Activated T-helper 2 cell treated with anti-CD3 and anti-CD28 coated beads, Interferon-gamma antibody, Interleukin-2, Interleukin-4, amounts not matched to agents 10 μg/mL and 5 μg/mL and 100 μg/mL, durations not matched to agents 14 hours and 24 hours and 36 hours (primary cell): ENCODE measurements around the gene SMURF1. TPM values are rescaled to one million over a fixed set of nuclear protein-coding genes. Genes with fewer than 3 reads are reported as not detected.

Source experiments
- DNase-seq: peaks from one replicate; pipeline ENCODE4 v3.0.0; 2021; ENCODE audit warnings: low spot score
- H3K27ac Mint-ChIP-seq: one replicate; pipeline ENCODE4 v1.8.0; 2021; ENCODE audit warnings: mixed read lengths
- H3K27me3 Mint-ChIP-seq: one replicate; pipeline ENCODE4 v1.8.0; 2021; ENCODE audit warnings: low read depth, mixed read lengths
- H3K36me3 Mint-ChIP-seq: one replicate; pipeline ENCODE4 v1.8.0; 2021; ENCODE audit warnings: low read depth, mixed read lengths
- H3K4me1 Mint-ChIP-seq: one replicate; pipeline ENCODE4 v1.8.0; 2021; ENCODE audit warnings: low read depth, mixed read lengths
- H3K4me3 Mint-ChIP-seq: one replicate; pipeline ENCODE4 v1.8.0; 2021; ENCODE audit warnings: low read depth, mild to moderate bottlenecking, moderate library complexity, mixed read lengths
- H3K9me3 Mint-ChIP-seq: one replicate; pipeline ENCODE4 v1.8.0; 2021; ENCODE audit warnings: mixed read lengths
- intact Hi-C: fragments of 100-400 bp; cut with micrococcal nuclease; formaldehyde crosslinking; loops from one replicate; pipeline ENCODE4 v1.15.1; 2023
- total RNA-seq: library from RNA; stranded (reverse); gene quantifications from 2 replicates; pipeline ENCODE4 v1.2.3, GENCODE V29; 2022

Gene SMURF1
- total RNA-seq, 1 donor from 2014 or later: 13.5 TPM

GRCh38 chr7:99124751-99125504 lies 19.0 kb downstream of the SMURF1 start:
- Mint-ChIP-seq H3K4me3 (no peak overlapping the region), H3K4me1 (peaks cover 8% of the 10 kb centered on the region), H3K36me3 (peaks cover 14% of the 10 kb centered on the region), H3K9me3 (peaks cover 11% of the 10 kb centered on the region), H3K27me3 (no peaks in the 10 kb centered on the region), H3K27ac (no peak overlapping the region)
- no peak for DNase-seq
- intact Hi-C loops: no loop called here

DNA sequence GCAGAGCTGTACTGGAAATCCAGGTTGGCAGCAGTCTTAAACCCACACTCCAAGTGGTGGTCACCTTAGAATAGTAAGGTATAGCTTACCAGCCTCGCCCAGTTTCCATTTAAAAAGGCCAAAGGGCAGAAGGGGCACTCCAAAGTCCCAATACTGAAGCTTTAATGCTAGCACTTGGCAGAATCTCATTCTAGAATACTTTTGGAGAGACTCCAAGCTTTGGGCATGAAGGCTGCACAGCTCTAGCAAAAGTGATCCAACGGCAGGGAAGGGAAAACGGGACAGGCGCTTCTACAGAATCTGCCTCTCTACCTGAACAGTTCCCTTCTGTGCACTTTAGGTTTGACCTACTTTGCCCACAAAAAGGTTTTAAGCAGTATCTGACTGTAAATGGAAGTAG lies 19.7 kb downstream of the SMURF1 start:
- intact Hi-C loops: no loop called here
- no peak for DNase-seq
- H3K27me3 Mint-ChIP-seq: no peaks in the 10 kb centered on the region
- peaks cover 14% of the 10 kb centered on the region for H3K9me3 Mint-ChIP-seq
- peaks cover 19% of the 10 kb centered on the region for H3K36me3 Mint-ChIP-seq
- no peak overlapping the region for H3K27ac Mint-ChIP-seq
- no peak overlapping the region for H3K4me3 Mint-ChIP-seq
- H3K4me1 Mint-ChIP-seq: peaks cover 8% of the 10 kb centered on the region

GRCh38 chr7:99123571-99124033 lies 20.3 kb downstream of the SMURF1 start:
- Mint-ChIP-seq H3K27ac (no peak overlapping the region), H3K4me1 (peaks cover 8% of the 10 kb centered on the region), H3K27me3 (no peaks in the 10 kb centered on the region), H3K9me3 (peaks cover 14% of the 10 kb centered on the region), H3K36me3 (peaks cover 19% of the 10 kb centered on the region), H3K4me3 (no peak overlapping the region)
- DNase-seq: no peak
- intact Hi-C loops: no loop called here

GRCh38 chr7:99122762-99123161 lies 21.1 kb downstream of the SMURF1 start:
- intact Hi-C loops: no loop called here
- DNase-seq: no peak
- H3K9me3 Mint-ChIP-seq: peaks cover 14% of the 10 kb centered on the region
- H3K27me3 Mint-ChIP-seq: no peaks in the 10 kb centered on the region
- H3K27ac Mint-ChIP-seq: no peak overlapping the region
- H3K4me1 Mint-ChIP-seq: peaks cover 8% of the 10 kb centered on the region
- peaks cover 24% of the 10 kb centered on the region for H3K36me3 Mint-ChIP-seq
- H3K4me3 Mint-ChIP-seq: no peak overlapping the region

DNA sequence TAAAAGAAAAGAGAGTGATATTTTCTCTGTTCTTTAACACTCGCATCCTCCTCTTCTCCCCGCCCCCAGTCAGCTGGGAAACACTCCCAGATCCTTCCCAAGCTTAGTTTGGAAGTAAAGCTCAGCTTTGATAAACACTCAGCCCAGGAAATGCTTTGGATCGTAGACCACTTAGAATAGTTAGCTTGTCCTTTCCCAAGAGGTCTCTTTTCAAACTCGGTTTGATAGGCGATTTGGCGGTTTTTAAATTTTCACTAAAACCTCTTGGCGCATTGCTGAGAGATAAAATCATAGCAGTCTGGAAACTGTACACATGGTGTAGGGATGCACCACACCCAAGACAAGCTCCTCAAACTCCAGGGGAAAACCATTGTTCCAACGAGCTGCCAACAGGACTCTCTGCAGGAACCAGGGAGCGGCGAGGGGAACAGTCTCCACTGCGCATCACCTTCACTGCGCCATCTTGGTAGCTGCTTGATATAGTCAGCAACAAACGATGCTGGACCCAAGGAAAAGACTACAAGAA lies 22.3 kb downstream of the SMURF1 start:
- H3K4me1 Mint-ChIP-seq: peaks cover 8% of the 10 kb centered on the region
- H3K36me3 Mint-ChIP-seq: peaks cover 24% of the 10 kb centered on the region
- intact Hi-C loops: no loop called here
- H3K27ac Mint-ChIP-seq: no peak overlapping the region
- DNase-seq: no peak
- H3K27me3 Mint-ChIP-seq: no peaks in the 10 kb centered on the region
- peaks cover 17% of the 10 kb centered on the region for H3K9me3 Mint-ChIP-seq
- no peak overlapping the region for H3K4me3 Mint-ChIP-seq

DNA sequence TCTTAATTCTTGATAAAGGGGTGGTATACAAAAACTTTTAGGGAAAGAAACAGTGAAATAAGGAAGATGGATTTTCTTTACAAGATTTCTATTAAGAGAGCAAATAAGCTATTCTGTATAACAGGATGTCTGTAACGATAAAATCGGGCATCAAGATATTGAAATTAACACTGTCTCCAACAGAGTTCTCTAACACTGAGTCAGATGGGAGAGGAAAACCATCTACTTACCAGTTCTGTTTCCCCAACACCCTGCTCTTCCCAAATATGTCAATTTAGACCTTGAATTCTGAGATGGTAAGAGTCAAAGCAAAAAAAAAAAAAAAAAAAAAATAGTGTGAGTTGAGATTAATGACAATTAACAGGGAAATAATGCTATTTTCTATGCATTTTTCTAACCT lies 23.0 kb downstream of the SMURF1 start:
- H3K36me3 Mint-ChIP-seq: peaks cover 27% of the 10 kb centered on the region
- H3K27ac Mint-ChIP-seq: no peak overlapping the region
- no peak overlapping the region for H3K4me3 Mint-ChIP-seq
- no peak for DNase-seq
- peaks cover 23% of the 10 kb centered on the region for H3K9me3 Mint-ChIP-seq
- intact Hi-C loops: no loop called here
- peaks cover 8% of the 10 kb centered on the region for H3K4me1 Mint-ChIP-seq
- H3K27me3 Mint-ChIP-seq: no peaks in the 10 kb centered on the region

DNA sequence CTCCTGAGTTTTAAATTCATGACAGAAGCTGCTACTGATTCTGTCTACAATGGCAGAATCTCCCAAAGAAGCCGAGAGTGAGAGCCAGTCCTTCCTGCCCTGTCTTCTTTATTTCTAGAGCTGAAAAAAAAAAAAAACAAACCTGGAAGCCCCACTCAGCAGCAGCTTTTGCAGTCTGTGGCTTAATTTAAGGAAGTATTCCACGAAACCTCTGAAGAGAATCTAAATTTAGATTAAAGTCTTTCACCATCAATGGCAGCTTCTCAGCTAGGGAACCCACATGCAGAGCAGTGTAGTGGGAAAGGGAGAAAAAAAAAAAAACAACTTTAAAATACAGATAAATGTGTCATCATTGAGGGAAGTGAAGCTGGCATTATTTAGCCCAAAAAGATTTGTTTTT lies 23.4 kb downstream of the SMURF1 start:
- peaks cover 8% of the 10 kb centered on the region for H3K4me1 Mint-ChIP-seq
- no peaks in the 10 kb centered on the region for H3K27me3 Mint-ChIP-seq
- DNase-seq: no peak
- H3K36me3 Mint-ChIP-seq: peaks cover 28% of the 10 kb centered on the region
- intact Hi-C loops: no loop called here
- peaks cover 25% of the 10 kb centered on the region for H3K9me3 Mint-ChIP-seq
- no peak overlapping the region for H3K4me3 Mint-ChIP-seq
- H3K27ac Mint-ChIP-seq: no peak overlapping the region

DNA sequence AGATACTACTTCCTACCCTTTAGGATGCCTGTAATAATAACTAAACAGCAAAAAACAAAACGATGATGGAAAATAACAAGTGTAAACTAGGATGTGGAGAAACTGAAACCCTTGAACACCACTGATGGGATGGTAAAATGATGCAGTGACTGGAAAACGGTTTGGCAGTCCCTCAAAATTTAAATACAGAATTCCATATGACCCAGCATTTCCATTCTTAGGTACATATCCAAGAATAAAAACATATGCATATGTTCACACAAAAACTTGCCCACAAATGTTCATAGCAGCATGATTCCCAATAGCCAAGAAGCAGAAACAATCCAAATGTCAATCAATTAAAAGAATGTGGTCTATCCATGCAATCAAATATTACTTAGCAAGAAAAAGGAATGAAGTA lies 25.8 kb downstream of the SMURF1 start:
- no peaks in the 10 kb centered on the region for H3K27me3 Mint-ChIP-seq
- H3K4me3 Mint-ChIP-seq: no peak overlapping the region
- peaks cover 8% of the 10 kb centered on the region for H3K4me1 Mint-ChIP-seq
- intact Hi-C loops: no loop called here
- peaks cover 31% of the 10 kb centered on the region for H3K36me3 Mint-ChIP-seq
- no peak for DNase-seq
- H3K27ac Mint-ChIP-seq: no peak overlapping the region
- peaks cover 25% of the 10 kb centered on the region for H3K9me3 Mint-ChIP-seq

- no peak overlapping the region for H3K27ac Mint-ChIP-seq
- no peaks in the 10 kb centered on the region for H3K27me3 Mint-ChIP-seq
- intact Hi-C loops: no loop called here
- H3K4me1 Mint-ChIP-seq: peaks cover 18% of the 10 kb centered on the region
- H3K4me3 Mint-ChIP-seq: no peak overlapping the region
- H3K36me3 Mint-ChIP-seq: peaks cover 27% of the 10 kb centered on the region
- DNase-seq: no peak
- H3K9me3 Mint-ChIP-seq: peaks cover 22% of the 10 kb centered on the region
Observed at GRCh38 chr7:99116144-99116543, 27.8 kb downstream of the SMURF1 start.

GRCh38 chr7:99115379-99115778 lies 28.5 kb downstream of the SMURF1 start:
- H3K36me3 Mint-ChIP-seq: peaks cover 24% of the 10 kb centered on the region
- no peak overlapping the region for H3K27ac Mint-ChIP-seq
- peaks cover 19% of the 10 kb centered on the region for H3K9me3 Mint-ChIP-seq
- no peak overlapping the region for H3K4me3 Mint-ChIP-seq
- intact Hi-C loops: no loop called here
- DNase-seq: no peak
- peaks cover 16% of the 10 kb centered on the region for H3K4me1 Mint-ChIP-seq
- H3K27me3 Mint-ChIP-seq: no peaks in the 10 kb centered on the region

DNA sequence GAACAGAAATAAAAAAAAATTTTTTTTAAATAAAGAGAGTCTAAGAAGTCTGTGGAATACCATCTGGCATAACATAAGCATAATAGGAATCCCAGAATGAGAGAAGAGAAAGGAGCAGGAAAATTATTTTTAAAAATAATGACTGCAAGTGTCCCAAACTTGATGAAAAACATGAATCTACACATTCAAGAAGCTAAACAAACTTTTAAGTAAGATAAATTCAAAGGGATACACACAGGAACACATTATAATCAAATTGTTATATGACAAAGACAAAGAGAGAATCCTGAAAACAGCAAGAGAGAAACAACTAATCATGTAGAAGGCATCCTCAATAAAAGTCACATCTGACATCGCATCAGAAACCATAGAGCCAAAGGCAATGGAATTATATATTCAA lies 30.9 kb downstream of the SMURF1 start:
- Mint-ChIP-seq H3K4me3 (no peak overlapping the region), H3K27me3 (no peaks in the 10 kb centered on the region), H3K4me1 (peaks cover 21% of the 10 kb centered on the region), H3K36me3 (peaks cover 9% of the 10 kb centered on the region), H3K9me3 (peaks cover 11% of the 10 kb centered on the region), H3K27ac (no peak overlapping the region)
- DNase-seq: no peak
- intact Hi-C loops: no loop called here

GRCh38 chr7:99112097-99112496 lies 31.8 kb downstream of the SMURF1 start:
- Mint-ChIP-seq H3K4me3 (no peak overlapping the region), H3K9me3 (peaks cover 11% of the 10 kb centered on the region), H3K4me1 (peaks cover 27% of the 10 kb centered on the region), H3K27ac (no peak overlapping the region), H3K27me3 (no peaks in the 10 kb centered on the region), H3K36me3 (peaks cover 9% of the 10 kb centered on the region)
- intact Hi-C loops: no loop called here
- no peak for DNase-seq

- intact Hi-C loops: no loop called here
- H3K4me3 Mint-ChIP-seq: no peak overlapping the region
- no peaks in the 10 kb centered on the region for H3K27me3 Mint-ChIP-seq
- DNase-seq: no peak
- peaks cover 9% of the 10 kb centered on the region for H3K36me3 Mint-ChIP-seq
- peaks cover 9% of the 10 kb centered on the region for H3K9me3 Mint-ChIP-seq
- H3K4me1 Mint-ChIP-seq: peaks cover 30% of the 10 kb centered on the region
- no peak overlapping the region for H3K27ac Mint-ChIP-seq
Observed at GRCh38 chr7:99111591-99111990, 32.3 kb downstream of the SMURF1 start.
